Erythroblast (primary cell): ENCODE results near the gene MRNIP.

Experiments used
- GATA1 ChIP-seq: IDR thresholded peaks from 2 replicates; pipeline ENCODE4 v1.6.1; 2011; ENCODE audit warnings: low read depth, mild to moderate bottlenecking, control low read depth, low read length, moderate library complexity
- POLR2A ChIP-seq: IDR thresholded peaks from 2 replicates; pipeline ENCODE4 v1.6.1; 2011; ENCODE audit warnings: mild to moderate bottlenecking, low read length

DNA sequence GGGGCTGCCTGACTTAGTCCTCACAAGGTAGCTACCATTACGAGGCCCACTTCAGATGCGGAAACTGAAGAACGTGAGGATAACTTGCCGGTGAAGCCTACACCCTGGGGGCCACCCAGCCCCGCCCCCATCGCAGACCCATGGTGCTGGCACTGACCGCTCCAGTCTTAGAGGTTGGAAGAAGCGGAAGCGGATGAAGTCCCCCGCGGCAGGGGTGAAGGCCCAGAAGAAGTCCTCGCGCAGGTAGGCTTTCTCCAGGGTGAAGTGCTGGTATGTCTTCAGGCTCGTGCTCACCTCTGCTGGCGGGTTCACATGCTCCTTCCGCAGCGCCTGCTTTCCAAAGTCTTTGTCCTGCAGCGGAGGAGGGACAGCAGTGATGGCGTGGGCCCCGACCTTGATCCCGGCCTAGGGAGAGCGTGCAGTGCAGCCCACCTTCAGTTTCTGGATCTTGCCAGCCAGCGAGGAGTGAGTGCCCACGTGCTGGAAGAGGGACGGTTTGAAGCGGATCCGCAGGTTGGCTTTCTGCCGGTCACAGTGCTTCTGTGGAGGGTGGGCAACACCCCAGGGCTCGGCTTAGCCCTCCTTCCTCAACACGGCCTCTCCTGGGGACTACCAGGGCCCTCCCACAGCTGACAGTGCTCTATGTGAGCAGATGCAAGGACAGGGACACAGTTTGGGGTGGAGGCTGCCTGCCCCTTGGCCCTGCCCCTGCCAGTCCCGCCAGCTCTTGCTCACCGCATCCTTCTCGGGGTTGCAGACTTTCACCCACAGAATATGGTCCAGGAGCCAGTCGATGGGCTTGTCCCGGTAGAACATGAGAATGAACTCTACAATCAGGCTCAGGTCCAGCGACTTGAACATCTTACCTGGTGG lies 59.6 kb downstream of the MRNIP start:
- no peak for TF ChIP-seq POLR2A
- TF ChIP-seq GATA1 = no peak
